Tibial nerve (tissue), 4 donors: ENCODE measurements around the gene ERBB2.

Source experiments
- EP300 ChIP-seq, 2 donors: sonication (generic); formaldehyde crosslinking; IDR thresholded peaks; one replicate each; pipeline ENCODE4 v1.6.1; 2017; ENCODE audit warnings: antibody characterized with exemption in 2 of 2, mild to moderate bottlenecking in 1 of 2
- TF ChIP-seq, protein P1 (sequence below), 5 experiments: fragments of 200-600 bp in 3 of 5; fragments of 450-650 bp in 2 of 5; sonication (generic) in 3 of 5; IDR thresholded peaks; one replicate each; pipeline ENCODE4 v1.5.1; 2016 to 2019; ENCODE audit warnings: antibody characterized with exemption in 5 of 5, mild to moderate bottlenecking in 3 of 5, moderate library complexity in 2 of 5

DNA sequence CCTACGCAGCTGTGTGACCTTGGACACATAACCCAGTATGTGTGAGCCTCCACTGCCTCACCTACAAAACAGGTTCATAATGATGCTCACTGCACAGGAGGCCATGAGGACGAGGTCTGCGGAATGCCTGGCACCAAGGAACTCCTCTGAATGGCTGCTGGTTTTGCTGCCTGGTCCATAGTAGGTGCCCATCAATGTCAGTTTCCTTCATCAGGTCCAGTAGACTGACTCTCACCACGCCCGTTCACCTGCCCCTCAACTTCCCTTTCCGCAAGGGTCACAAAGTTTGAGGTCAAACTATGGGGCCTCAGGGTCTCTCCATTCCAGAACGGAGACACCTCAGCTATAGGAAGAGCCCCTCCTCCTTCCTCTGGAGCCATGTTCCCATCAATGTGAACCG lies 22.8 kb upstream of the ERBB2 start:
- TF ChIP-seq, protein P1, sequence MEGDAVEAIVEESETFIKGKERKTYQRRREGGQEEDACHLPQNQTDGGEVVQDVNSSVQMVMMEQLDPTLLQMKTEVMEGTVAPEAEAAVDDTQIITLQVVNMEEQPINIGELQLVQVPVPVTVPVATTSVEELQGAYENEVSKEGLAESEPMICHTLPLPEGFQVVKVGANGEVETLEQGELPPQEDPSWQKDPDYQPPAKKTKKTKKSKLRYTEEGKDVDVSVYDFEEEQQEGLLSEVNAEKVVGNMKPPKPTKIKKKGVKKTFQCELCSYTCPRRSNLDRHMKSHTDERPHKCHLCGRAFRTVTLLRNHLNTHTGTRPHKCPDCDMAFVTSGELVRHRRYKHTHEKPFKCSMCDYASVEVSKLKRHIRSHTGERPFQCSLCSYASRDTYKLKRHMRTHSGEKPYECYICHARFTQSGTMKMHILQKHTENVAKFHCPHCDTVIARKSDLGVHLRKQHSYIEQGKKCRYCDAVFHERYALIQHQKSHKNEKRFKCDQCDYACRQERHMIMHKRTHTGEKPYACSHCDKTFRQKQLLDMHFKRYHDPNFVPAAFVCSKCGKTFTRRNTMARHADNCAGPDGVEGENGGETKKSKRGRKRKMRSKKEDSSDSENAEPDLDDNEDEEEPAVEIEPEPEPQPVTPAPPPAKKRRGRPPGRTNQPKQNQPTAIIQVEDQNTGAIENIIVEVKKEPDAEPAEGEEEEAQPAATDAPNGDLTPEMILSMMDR (IDR thresholded peaks at IDR 0.05), result no peak
- TF ChIP-seq EP300 (IDR thresholded peaks at IDR 0.05), result no peak
